Right cardiac atrium (tissue), 5 donors: ENCODE measurements around the gene DOCK8. TPM values are rescaled to one million over a fixed set of nuclear protein-coding genes. Genes with fewer than 3 reads are reported as not detected.
A peak's percentile ranks its signal among the peaks of the same experiment; 100 is the strongest.

Experiments
- ATAC-seq, 2 donors: fragments of 200-7000 bp; cut with Tn5 transposase; one replicate each; pipeline versions ENCODE4 v1.8.0 to v1.9.1; 2020; ENCODE audit warnings: moderate library complexity in 2 of 2, mild to moderate bottlenecking in 1 of 2
- DNase-seq, 3 donors: peaks; one replicate each; pipeline ENCODE4 v3.0.0-alpha.2; 2020
- H3K27ac ChIP-seq: one replicate; pipeline ENCODE4 v1.5.1; 2013; ENCODE audit warnings: mild to moderate bottlenecking, low read length, control low read depth, moderate library complexity
- H3K27me3 ChIP-seq: one replicate; pipeline ENCODE4 v1.6.1; 2013; ENCODE audit not compliant: control insufficient read depth, insufficient read depth
- H3K4me1 ChIP-seq: one replicate; pipeline ENCODE4 v1.6.1; 2013; ENCODE audit warnings: low read length; ENCODE audit not compliant: control insufficient read depth, insufficient read depth
- H3K4me3 ChIP-seq: one replicate; pipeline ENCODE4 v1.5.1; 2013; ENCODE audit warnings: low read length, control low read depth
- H3K9me3 ChIP-seq: one replicate; pipeline ENCODE4 v1.6.1; 2013; ENCODE audit warnings: low read length; ENCODE audit not compliant: control insufficient read depth
- WGBS: extraction: QIAGEN DNeasy Blood & Tissue Kit; methylation state at CpG from one replicate; pipeline ENCODE4 v1.1.7; 2013; 5-methylcytosine and 5-hydroxymethylcytosine counted together
- intact Hi-C, 4 donors: fragments of 100-400 bp; cut with DNase I; formaldehyde crosslinking; loops; one replicate each; pipeline versions ENCODE4 v1.11.0 to v1.14.0; 2022 to 2023
- polyA plus RNA-seq: library from polyadenylated mRNA; stranded (reverse); fragments of 200-250 nt; gene quantifications from one replicate; pipeline ENCODE4 v1.2.3, GENCODE V29; 2013
- total RNA-seq, 4 donors: library from RNA; stranded (reverse); fragmentation: NEBNext Ultra II Directional; extraction: Animal tissue kit (Norgen Biotek cat#: 25700); gene quantifications; one replicate each; pipeline ENCODE4 v1.2.1, GENCODE V29; 2021
- donor health status: healthy with polysubstance abuse.
- donor health status: DM: no; HTN: yes; CAD: no.
- donor health status: DM: no; HTN: no; CAD: no.
- donor health status: DM: no; HTN: yes; CAD: no; lungs with severe emphysema.
- donor health status: DM: yes; HTN: yes; CAD: no.

DOCK8 gene
- total and polyA plus RNA-seq, 5 donors = 1.5 to 8.9 (median 5.8) TPM

DNA sequence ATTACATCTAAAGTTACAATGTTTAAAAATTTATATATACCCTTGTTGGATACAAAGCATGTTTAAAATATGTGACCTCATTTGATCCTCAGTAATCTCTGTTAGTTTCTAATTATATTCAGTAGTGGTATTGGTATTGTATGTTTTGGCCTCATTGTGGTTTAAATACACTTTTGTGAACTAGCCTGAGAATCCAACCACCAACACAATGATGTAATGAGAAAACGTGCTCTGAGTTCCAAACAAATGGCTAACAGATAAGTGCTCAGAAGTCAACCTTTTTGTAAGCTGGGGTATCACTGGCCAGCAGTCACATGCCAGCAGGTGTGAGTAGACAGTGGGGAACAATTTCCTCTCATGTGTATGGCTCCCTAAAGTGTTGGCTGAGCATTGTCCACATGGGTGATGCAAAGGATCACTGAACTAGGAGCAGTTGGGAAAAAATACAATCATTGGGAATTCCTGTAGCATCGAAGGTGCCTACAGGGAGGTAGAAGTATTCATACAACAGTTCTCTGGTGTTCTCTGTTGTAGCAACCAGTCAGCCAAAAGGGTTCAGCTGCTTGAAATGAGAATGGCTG lies 56.1 kb downstream of the DOCK8 start:
- no peaks in the 10 kb centered on the region for H3K27me3 ChIP-seq
- DNase-seq = no peak
- no peak overlapping the region for H3K4me3 ChIP-seq
- no peak for ATAC-seq
- no peaks in the 10 kb centered on the region for H3K4me1 ChIP-seq
- no peaks in the 10 kb centered on the region for H3K9me3 ChIP-seq
- no peak overlapping the region for H3K27ac ChIP-seq
- 67% methylated on average over 2 of the region's 2 CpGs for WGBS
- intact Hi-C loops = no loop called here

DNA sequence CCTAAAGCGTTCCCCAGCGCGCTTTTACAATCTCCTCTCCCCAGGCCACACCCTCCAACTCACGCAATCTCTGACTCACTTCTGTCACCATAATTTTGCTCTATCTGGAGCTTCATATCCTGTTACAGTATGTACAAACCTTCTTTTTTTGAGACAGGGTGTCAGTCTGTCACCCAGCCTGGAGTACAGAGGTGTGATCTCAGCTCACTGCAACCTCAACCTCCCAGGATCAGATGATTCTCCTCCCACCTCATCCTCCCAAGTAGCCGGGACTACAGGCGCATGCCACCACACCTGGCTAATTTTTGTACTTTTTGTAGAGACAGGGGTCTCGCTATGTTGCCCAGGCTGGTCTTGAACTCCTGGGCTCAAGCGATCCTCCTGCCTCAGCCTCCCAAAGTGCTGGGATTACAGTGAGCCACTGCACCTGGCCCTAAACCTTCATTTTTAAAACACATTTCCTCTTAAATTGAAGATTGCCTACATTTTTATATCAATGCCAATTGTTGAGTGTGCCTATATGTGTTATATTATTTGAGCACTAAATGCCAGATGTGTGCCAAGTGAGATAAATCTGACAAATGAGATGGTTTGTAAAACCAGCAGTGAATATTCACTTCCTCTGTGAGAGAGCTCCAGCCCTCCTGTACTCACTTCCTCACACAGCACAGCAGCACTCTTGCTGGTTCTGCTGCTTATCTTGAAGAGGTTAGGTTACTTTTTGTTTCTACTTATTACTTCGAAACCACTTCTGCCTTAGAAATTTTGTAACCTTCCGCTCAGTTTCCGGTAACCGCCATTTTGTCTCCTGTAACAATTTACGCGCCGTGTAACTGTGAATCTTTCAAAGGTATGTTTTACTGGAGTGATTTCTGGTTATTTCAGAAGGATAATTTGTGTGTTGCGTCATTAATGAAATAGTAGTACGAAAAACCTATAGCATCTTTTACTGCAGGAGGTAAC lies 57.9 kb downstream of the DOCK8 start:
- Histone ChIP-seq H3K9me3 (no peaks in the 10 kb centered on the region), H3K27ac (no peak overlapping the region), H3K27me3 (no peaks in the 10 kb centered on the region), H3K4me1 (no peaks in the 10 kb centered on the region), H3K4me3 (no peak overlapping the region)
- DNase-seq (peak in 1 of 3 donors; percentile 56), ATAC-seq (peak; percentile 70 to 82)
- 75% methylated on average over 17 of the region's 17 CpGs for WGBS
- intact Hi-C loops = no loop called here

DNA sequence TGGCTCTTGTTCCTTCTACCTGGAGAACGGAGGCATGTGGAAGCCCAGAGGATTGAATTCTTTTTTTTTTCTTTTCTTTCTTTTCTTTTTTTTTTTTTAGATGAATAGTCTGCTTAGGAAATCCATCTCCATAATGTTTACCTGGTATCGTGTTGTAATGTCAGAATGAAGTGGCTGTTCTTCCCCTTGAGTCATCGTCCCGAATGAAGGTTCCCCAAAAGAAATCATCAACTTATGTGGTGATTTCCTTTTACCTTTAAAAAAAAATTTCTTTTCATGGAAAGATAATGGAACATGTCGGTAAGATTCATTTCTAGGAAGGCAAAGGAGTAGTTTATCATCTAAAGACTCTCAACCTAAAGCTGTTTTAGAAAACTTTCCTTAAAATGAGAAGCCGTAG lies 59.7 kb downstream of the DOCK8 start:
- Histone ChIP-seq H3K27me3 (no peaks in the 10 kb centered on the region), H3K9me3 (no peaks in the 10 kb centered on the region), H3K27ac (no peak overlapping the region), H3K4me1 (no peaks in the 10 kb centered on the region), H3K4me3 (no peak overlapping the region)
- no peak for ATAC-seq
- intact Hi-C loops = no loop called here
- DNase-seq = no peak
- 84% methylated on average over 6 of the region's 6 CpGs for WGBS

DNA sequence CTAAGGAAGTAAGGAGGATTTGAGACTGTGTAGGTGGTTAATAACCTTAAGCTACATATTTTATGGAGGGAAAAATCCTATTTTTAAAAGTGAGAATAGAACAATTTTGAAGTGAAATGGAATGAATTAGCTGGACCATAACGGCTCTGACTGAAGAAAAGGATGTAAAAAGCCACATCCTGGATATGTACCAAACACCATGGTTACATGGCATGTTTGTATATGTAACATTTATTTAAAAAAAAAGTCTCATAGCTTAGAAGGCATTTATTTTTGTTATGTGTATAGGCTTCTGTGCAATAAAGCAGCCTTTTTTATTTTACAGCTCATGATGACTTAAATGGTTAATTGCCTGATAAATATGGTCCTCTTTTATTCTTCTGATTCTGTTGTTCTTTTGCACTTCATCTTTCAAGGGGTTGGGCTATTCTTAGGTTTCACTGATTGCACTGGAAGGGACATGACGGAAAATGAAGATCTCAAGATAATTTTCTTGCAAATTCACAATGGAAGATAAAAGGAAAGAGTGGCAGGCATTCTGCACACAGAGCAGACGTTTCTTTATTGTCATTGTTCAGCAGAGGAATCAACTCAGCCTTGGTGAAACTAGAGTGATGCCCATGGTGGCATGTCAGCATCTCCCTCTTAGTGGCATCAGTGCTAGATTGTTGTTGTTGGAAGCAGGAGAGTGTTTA lies 63.1 kb downstream of the DOCK8 start:
- Histone ChIP-seq H3K4me1 (no peaks in the 10 kb centered on the region), H3K4me3 (no peak overlapping the region), H3K9me3 (no peaks in the 10 kb centered on the region), H3K27me3 (no peaks in the 10 kb centered on the region), H3K27ac (no peak overlapping the region)
- 30% methylated on average over 3 of the region's 3 CpGs for WGBS
- intact Hi-C loops = no loop called here
- no peak for ATAC-seq
- DNase-seq = no peak

DNA sequence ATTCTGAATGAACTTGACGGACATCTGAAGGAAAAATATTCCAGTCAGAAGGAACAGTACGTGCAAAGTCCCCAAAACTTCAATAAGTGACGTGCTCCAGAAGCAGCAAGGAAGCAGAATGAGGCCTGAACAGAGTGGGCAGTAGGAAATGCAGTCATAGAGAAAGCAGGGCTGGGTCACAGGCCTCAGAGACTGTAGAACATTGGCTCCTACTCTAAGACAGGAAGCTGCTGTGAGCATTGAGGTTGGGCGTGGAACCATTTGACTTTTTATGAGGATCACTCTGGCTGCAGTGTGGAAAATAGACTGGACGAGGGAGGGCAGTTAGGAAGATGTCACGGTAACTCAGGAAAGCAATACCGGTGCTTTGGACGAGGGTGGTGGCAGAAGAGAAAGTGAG lies 64.0 kb downstream of the DOCK8 start:
- 69% methylated on average over 8 of the region's 8 CpGs for WGBS
- Histone ChIP-seq H3K4me3 (no peak overlapping the region), H3K9me3 (no peaks in the 10 kb centered on the region), H3K4me1 (no peaks in the 10 kb centered on the region), H3K27ac (no peak overlapping the region), H3K27me3 (no peaks in the 10 kb centered on the region)
- intact Hi-C loops = no loop called here
- ATAC-seq (peak; percentile 70 to 83), DNase-seq (peak in 1 of 3 donors; percentile 47)

DNA sequence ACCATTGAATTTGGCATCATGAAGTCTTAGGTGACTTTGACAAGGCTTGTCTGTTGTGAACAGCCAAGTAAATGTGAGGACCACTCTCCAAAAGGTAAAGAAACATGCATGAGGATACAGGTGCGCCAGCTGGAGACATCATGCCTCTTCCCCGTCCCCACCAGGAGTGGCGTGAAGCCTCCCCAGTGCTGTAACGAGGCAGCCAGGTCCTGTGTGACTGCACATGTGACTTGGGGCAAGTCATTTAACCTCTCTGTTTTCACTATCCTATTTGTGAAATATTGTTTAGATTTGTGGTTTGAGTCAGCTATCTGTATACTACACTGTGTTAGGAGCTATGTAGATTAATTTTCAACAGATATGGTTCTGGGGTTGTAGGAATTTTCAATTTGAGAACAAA lies 65.0 kb downstream of the DOCK8 start:
- intact Hi-C loops = no loop called here
- no peak overlapping the region for H3K27ac ChIP-seq
- no peaks in the 10 kb centered on the region for H3K4me1 ChIP-seq
- H3K9me3 ChIP-seq = no peaks in the 10 kb centered on the region
- 61% methylated on average over 4 of the region's 4 CpGs for WGBS
- H3K27me3 ChIP-seq = no peaks in the 10 kb centered on the region
- no peak overlapping the region for H3K4me3 ChIP-seq
- DNase-seq (no peak), ATAC-seq (no peak)

DNA sequence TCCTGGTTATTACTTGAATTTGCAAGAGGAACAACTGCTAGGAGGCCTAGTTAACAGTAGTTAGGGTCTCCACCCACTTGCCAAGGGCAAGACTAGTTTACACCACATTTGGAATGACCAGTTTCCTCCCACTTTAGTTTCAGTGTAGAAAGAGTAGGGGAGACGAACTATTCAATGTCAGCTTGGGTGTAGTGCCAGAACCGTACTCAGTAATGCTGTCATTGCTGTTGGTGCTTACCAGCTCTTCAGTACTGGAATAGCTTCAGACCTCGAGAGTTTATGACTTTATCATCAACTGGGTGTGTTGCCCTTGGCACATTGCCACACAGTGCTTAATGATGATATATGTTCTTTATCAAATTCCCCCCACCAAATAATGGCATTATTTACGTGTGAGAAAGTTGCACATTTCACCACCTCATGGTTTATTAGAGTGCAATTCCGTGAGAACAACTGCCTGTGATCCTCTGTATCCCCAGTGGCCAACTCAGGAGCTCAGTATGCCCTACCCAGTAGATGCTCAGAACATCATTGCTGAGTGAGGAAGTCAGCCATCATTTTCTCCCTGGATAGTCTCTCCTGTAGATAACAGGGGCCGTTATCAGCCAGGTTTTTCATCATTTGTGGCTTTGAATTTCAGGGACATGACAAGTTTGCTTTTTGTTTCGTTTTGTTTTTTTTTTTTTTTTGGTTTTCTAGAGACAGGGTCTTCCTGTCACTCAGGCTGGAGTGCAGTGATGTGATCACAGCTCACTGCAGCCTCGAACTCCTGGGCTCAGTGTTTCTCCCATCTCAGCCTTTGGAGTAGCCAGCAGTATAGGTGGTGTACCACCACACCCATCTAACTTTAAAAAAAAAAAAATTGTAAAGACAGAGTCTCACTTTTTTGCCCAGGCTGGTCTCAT lies 67.3 kb downstream of the DOCK8 start:
- H3K27ac ChIP-seq = no peak overlapping the region
- ATAC-seq = no peak
- 25% methylated on average over 8 of the region's 8 CpGs for WGBS

DNA sequence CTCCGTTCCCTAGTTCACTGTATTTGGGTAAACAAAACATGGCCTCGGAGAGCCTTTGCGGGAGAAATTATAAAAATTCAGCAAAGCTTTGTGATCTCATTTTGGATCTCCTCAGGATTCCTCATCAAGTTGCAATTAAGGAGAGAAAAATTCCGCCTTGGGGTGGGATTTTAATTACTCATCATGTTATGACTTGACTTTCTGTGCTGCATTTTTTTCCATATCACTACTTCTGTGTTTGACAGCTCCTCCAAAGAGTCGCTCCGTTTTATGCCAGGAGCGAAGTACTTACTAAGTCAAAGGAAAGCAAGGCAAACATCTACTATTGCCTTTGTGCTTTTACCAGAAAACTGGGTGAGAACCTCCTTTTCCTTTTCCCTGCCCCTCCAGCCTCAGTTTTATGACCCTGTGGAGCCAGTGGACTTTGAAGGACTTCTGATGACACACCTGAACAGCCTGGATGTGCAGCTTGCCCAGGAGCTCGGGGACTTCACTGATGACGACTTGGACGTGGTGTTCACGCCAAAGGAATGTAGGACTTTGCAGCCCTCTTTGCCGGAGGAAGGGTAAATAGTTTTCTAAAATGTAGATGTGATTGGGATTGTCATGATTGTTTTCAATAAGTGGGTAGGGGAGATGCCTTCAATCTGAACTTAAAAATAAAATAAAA lies 71.5 kb downstream of the DOCK8 start:
- Histone ChIP-seq H3K27ac (no peak overlapping the region), H3K27me3 (no peaks in the 10 kb centered on the region), H3K9me3 (no peaks in the 10 kb centered on the region), H3K4me3 (no peak overlapping the region), H3K4me1 (no peaks in the 10 kb centered on the region)
- DNase-seq = no peak
- ATAC-seq = no peak
- WGBS = 75% methylated on average over 12 of the region's 12 CpGs
- intact Hi-C loops = no loop called here

More for the DNA sequence above, 67.3 kb downstream of the DOCK8 start:
- Histone ChIP-seq H3K4me3 (no peak overlapping the region), H3K4me1 (no peaks in the 10 kb centered on the region), H3K9me3 (no peaks in the 10 kb centered on the region), H3K27me3 (no peaks in the 10 kb centered on the region)
- intact Hi-C loops = no loop called here
- DNase-seq = no peak

DNA sequence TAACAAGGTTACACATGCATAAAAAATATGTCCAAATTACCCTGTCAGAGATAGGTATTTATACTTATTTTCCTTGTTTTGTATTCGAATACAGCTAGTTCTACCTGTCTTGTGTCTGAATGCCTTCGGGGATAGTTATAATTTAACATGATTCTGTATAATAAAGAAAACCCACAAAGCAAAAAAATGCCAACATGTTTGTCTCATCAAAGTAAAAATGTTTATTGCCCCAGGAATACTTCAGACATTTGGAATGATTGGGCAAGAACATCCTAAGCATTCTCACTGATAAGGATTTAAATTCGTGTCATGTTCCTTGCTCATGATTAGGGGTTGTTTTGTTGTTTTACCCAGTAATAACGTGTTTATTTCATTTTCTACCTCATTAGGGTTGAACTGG lies 74.5 kb downstream of the DOCK8 start:
- no peak for DNase-seq
- Histone ChIP-seq H3K27ac (no peak overlapping the region), H3K9me3 (no peaks in the 10 kb centered on the region), H3K4me3 (no peak overlapping the region), H3K4me1 (no peaks in the 10 kb centered on the region), H3K27me3 (no peaks in the 10 kb centered on the region)
- no peak for ATAC-seq
- 51% methylated on average over 4 of the region's 4 CpGs for WGBS
- intact Hi-C loops = no loop called here

DNA sequence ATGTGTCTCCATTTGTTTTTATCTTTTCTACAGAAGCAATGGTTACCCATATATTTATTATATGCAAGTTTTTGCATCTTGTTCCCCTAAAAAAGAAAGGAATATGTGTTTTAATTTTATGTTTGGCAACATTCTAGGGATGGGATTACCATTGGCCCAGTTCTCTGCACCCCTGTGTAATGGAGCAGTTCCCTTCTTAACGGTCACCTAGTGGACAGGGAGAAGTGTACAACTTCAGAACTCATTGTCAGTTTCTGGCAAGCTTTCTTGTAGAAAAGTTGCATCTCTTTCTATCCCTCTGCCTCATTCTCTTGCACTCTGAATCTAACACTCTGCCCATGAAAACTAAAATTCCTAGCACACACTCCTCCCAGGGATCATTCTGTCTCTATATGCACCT lies 78.2 kb downstream of the DOCK8 start:
- Histone ChIP-seq H3K9me3 (no peaks in the 10 kb centered on the region), H3K4me1 (no peaks in the 10 kb centered on the region), H3K27ac (no peak overlapping the region), H3K4me3 (no peak overlapping the region), H3K27me3 (no peaks in the 10 kb centered on the region)
- ATAC-seq = no peak
- no peak for DNase-seq
- intact Hi-C loops = no loop called here
- 60% methylated on average over 1 of the region's 1 CpG for WGBS
